ENCODE results near the gene IL15. TPM values are rescaled to one million over a fixed set of nuclear protein-coding genes. Genes with fewer than 3 reads are reported as not detected.

IL15 gene
- polyA plus RNA-seq: 0.22 and 1.1 TPM in 2 replicates

DNA sequence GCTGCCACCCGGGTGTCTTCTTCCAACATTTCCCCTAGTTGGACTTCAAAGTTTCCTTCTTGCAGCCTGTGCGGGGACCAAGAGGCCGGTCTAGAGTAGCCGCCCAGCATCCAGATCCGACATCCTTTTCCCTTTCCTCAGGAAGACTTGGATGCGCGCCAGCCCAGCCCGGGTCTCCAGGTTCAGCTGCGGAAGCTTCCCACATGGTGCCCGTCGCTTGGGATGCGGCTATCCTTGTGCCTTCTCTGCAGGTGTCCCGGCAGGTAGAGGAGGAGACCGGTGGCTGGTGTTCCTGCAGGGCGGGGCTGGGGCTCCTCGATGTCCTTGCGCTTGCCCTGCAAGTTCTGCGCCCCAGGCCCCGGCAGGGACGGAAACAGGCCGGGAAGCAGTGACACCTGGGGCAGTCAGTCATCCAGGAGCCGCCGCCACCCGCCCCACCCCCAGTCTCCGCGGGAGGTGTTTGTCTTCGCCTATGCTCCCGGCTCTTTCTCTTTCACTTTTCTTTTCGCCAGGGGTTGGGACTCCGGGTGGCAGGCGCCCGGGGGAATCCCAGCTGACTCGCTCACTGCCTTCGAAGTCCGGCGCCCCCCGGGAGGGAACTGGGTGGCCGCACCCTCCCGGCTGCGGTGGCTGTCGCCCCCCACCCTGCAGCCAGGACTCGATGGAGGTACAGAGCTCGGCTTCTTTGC, at the start of gene IL15:
TSS of gene IL15 (plus strand) at position 502 of the 689 bp plus-strand sequence. CDS start 82,882 bp downstream, outside the sequence.

Measured in Purkinje cell (primary cell).